Smooth muscle cell of the brain vasculature (primary cell): ENCODE measurements around the gene ANO4.
"Not testable (repeated sequence)": the region's sequence is repeated elsewhere in the genome, so short reads cannot be mapped to it uniquely, and the experiment has no call there.

ENCODE experiments used
- DNase-seq: peaks from one replicate; pipeline ENCODE4 v3.0.0-alpha.2; 2012; ENCODE audit warnings: low read depth, low spot score

ANO4 gene

DNA sequence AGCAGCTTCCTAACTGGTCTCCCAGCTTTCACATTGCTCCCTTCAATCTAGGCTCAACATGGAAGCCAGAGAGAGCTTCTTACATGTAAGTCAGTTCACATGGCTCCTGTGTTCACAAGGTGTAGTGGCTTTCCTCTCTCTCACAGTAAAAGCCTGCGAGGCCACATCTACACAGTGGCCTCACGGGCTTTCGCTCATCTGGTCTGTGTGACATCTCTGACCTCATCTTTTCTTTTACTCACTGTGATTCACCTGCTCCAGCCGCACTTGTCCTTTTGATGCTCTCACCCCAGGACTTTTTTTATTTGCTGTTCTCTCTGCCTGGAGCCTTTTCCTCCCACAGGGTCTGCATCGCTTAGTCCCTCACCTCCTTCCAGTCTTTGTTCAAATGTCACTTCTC, 293.3 kb downstream of the ANO4 start:
- DNase-seq: no peak

DNA sequence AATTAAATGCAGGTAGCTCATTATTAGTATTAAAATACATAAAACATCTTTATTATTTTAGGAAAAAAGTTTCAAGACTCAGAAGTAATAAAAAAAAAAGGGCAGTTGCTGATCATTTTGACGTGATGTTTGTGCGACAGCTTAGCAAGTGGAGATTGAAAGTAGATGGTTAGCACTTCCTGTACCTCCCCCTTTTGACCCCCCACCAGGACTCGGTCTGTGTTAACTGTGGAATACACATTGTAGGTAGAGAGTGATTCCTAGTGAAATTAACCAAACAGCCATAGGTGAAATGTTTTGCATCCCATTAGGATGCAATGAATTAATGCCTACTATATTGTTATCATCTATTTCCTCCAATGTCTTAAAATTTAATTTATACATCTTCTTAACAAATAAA, 294.7 kb downstream of the ANO4 start:
- no peak for DNase-seq

DNA sequence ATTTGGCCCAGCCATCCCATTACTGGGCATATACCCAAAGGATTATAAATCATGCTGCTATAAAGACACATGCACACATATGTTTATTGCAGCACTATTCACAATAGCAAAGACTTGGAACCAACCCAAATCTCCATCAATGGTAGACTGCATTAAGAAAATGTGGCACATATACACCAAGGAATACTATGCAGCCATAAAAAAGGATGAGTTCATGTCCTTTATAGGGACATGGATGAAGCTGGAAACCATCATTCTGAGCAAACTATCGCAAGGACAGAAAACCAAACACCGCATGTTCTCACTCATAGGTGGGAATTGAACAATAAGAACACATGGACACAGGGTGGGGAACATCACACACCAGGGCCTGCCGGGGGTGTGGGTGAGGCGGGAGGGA, 295.6 kb downstream of the ANO4 start:
- DNase-seq: not testable (repeated sequence)

DNA sequence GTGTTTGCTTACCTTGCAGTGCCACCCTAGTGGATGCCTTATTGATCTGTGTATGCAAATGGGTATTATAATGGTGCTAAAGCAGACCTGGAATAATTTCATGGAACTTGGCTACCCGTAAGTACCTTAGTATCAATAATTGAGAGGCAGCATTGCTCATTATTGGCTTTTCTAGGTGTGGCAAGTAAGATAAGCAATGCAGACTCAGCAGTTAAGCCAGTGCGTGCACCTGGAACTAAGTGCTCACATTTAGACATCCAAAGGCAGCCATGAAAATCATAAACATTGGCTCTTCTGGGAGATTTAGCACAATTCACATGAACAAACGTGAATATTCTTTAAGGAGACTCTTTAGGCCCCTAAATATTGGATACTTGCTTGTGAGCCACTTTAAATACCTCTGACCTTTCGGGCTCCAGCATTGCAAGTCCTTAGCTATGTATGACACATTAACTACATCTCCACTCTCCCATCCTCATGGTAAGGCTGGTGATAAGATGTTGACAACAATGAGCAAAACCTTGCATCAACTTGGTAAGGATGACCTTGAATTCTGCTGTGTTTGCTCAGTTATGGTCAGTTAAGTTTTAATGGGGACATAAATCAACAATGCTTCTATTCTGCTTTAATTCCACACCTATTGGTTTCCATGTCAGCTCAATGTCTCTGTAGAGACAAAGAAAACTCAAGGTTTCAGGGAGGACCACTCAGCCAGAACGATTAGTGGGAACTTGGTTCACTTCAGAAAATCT, 303.4 kb downstream of the ANO4 start:
- no peak for DNase-seq

DNA sequence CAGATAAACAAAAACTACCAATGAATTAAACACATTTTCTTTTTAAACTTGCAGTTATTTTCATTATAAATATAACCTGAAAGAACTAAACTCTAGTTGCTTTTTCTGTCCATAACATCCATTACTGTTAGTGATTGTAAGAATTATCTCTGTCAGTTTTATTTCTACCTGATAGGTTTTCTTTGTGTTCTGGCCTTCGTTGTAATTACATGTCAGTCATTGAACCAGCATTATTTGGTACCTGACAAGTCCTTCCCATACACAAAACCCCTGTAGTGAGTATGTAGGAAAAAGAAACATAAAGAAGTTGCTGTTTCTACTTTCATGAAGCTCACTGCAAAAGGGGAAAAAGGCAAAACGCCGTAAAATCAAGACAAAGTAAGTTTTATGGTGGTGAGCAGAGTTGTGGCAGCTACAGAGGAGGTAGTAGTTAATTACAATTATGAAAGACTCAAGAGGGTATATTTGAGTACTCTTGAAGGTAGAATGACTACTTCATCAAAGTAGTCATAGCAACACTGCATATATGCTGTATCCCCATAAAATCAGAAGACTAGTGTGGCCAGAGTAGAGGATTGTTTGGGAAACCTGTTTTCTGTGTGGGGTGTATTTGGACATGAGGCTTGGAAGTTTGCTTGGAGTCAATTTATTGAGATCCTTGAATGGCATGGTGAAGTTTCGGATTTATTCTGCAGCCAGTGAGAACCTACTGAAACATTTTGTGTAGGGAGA, 312.6 kb downstream of the ANO4 start:
- DNase-seq: no peak

DNA sequence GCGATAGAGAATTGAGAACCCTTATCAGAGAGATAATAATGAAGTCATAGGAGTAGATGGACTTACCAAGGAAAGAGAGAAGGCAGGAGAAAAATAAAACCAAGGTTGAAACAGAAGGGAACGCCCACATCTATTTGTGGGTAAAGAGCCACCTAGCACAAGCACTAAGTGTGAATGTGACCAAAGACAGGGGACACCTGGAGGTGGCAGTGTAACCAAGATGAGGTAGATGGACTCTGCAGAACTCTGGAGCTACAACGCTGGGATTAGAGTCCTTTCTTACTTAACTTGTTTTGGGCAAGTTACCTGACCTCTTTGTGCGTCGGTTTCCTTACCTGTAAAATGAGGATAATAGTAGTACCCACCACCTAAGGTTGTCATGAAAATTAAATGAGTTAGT, 313.6 kb downstream of the ANO4 start:
- no peak for DNase-seq

DNA sequence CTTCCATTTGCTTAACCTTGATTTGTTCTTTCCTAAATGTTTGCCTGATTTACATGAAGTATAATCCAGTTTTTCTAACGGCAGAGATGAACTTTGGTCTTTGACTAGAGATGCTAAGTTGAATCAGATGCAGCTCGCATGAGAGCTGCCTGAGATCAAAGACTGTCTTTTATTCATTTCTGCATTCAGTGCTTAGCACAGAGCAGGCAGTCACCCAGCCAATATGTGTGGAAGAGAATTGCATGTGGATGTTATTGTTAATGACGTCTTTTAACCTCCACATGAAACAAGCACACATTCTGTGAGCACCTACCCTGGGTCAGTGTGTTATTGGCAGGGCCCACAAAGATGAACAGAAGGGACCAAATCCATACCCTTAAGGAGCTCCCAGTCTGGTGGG, 316.3 kb downstream of the ANO4 start:
- no peak for DNase-seq

DNA sequence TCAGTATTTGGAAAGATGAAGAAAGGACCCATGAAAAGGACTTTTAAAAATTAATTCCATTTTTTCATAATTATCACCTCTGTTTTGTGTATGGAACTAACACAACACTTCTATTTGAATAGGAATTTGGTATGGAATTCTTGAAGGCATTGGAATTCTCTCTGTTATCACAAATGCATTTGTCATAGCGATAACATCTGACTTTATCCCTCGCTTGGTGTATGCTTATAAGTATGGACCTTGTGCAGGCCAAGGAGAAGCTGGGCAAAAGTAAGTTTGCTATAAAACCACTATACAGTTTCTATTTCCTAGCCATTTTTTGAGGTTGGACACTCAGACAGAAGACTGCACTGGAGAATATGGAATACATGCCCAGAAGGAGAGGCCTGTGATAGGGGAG, 316.9 kb downstream of the ANO4 start:
- DNase-seq: no peak

DNA sequence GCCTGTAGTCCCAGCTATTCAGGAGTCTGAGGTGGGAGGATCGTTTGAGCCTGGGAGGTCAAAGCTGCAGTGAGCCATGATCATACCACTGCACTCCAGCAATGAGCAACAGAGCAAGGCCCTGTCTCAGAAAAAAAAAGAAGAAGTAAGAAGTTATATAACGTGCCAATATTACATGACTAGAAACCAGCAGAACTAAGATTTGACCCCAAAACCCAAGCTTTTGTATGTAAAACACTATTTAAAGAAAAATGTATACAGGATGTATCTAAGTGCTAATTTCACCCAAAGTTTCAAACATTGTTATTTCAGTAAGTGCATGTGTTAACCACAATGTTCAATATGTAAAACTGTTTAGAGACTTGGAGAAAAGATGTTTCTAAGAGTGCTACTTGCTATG, 320.8 kb downstream of the ANO4 start:
- no peak for DNase-seq

DNA sequence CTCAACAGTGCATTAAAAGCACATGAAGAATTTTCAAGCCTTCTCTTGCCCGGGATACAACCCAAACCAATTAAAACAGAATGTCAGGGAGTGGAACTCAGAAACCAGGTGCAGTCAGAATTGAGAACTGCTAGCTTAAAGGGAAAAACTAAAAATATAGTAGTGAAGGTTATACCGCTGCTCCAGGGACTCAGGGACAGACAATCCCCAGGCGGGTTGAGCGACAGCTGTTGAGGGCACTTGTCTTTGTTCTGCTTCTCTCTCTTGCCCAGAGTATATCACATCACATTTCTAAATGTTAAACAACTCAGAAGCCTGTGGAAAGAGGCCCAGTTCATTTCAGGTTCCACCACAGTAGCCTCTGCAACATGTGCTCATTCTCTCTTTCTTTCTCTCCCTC, 322.3 kb downstream of the ANO4 start:
- no peak for DNase-seq

DNA sequence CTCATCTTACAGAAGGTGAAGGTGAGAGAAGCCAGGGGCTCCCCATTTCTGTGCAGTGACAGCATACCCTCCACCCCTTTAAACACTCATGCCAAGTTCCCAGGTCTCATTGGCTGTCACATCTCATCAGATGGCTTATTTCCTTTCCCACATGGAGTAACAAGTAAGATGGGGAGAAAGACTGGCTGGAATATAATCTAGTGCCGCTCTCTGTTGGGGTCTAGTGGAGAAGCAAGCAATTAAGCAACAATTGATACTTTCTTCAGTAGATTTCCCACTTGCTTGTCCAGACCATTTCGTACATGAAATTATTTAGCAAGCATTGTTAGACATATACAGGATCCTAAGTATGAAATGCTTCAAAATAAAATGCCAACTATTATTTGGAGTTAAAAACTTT, 323.3 kb downstream of the ANO4 start:
- DNase-seq: no peak

DNA sequence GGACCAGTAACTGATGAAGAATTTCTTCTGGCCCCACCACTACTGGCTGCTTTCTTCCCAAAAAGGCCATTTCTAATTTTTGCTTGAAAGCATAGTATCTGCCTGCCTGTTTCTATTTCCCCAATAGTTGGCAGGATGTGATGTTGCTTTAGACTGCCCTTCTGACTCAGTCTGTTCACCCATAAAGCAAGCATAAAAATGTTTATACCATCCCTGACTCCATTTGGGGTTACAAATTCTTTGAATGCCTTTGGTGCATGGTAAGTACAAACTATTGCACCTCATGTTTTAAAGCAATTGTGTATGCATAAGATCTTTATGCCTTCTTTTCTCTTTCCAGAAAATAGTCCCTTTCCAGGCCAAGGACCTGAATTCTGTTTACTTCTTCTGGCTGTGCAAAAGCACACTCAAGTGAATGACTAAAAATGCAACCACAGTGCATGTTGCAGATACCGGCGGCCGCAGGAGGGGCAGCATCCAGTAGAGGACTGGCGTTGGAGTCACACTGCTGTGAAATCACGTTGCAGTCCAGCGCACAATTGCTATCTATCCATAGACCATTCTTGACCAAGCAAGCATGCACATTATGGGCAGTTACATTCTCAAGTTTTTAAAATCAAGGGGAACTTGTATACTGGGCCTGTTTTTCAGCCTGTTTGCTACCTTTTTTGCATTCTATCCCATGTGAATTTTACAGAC, 333.1 kb downstream of the ANO4 start:
- DNase-seq: no peak

DNA sequence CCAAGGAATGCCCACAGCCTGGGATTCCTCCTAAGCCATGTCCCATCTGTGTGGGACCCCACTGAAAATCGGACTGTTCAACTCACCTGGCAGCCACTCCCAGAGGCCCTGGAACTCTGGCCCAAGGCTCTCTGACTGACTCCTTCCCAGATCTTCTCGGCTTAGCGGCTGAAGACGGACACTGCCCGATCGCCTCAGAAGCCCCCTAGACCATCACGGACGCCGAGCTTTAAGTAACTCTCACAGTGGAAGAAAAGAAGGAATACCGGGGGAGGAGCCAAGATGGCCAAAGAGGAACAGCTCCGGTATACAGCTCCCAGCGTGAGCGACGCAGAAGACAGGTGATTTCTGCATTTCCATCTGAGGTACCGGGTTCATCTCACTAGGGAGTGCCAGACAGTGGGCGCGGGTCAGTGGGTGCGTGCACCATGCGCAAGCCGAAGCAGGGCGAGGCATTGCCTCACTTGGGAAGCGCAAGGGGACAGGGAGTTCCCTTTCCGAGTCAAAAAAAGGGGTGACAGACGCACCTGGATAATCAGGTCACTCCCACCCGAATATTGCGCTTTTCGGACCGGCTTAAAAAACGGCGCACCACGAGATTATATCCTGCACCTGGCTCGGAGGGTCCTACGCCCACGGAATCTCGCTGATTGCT, 351.3 kb downstream of the ANO4 start:
- DNase-seq: not testable (repeated sequence)

DNA sequence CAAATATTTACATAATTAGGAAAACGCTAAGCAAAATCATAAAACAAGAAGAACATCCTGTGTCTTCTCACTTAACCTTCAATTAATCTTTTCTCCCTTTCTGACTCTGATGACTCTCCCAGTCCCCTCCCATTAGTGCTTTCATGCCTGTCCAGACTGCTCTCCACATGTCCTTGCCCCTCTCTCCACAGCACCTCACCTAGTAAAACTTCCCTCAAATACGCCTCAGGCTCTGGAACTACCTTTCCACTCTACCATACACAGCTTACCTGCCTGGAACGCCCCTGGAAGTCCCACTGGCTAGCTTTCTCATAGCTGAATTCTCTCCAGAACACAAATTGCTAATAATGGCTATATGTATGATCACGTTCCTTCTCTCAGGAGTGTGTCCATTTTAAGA, 370.7 kb downstream of the ANO4 start:
- no peak for DNase-seq

DNA sequence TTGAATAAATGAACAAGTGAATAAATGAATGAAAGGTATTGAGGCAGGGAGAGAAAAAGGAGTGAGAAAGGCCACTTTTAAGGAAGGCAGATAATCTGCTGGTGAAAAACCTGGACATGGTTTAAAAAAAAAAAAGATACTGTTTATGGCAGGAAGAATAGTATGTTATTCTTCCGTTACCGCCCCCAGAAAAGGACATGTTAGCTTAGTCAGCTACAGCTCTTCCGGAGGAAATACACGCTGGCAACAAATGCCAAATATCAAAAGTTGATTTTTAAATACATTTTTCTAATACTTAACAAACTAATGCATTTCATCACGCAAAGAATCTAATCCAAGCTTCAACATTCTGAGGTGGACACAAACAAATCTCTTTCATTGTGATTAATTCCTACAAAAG, 372.3 kb downstream of the ANO4 start:
- no peak for DNase-seq

DNA sequence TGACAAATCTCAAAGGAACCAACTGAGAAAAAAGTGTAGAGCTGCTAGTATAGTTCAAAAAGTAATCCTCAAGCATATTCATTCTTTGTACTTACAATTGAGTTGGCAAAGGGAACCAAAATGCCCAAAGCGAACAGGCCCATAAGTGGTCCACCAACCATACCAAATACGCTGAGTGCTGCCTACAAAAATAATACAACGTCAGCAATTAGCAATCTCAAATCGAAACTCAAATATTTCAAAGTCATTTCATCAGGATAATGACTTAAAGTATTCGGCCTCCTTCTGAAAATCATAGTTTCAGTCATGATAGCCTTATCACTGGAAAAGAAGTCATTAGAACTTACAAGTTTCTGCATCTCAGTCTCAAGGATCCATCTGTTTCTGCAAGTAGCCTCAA, 373.4 kb downstream of the ANO4 start:
- no peak for DNase-seq

DNA sequence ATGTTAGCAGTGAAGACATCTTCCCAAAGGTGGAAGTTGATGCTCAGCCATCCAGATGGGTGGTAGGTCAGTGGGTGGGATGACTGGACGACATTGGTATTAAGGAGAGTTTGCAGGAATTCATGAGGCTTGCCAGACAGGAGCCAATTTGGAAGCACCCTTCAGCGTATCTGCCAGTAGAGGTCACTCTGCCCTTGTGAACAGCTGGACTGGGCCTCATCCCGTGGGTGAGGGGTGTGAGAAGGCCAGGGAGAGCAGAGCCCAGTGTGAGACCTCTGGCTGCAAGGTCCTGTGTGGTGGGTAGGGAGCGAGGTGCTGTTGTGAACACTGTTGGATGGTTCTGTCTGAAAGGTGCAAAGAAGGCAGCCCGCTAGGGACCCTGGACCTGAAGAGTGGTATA, 377.7 kb downstream of the ANO4 start:
- DNase-seq: no peak

DNA sequence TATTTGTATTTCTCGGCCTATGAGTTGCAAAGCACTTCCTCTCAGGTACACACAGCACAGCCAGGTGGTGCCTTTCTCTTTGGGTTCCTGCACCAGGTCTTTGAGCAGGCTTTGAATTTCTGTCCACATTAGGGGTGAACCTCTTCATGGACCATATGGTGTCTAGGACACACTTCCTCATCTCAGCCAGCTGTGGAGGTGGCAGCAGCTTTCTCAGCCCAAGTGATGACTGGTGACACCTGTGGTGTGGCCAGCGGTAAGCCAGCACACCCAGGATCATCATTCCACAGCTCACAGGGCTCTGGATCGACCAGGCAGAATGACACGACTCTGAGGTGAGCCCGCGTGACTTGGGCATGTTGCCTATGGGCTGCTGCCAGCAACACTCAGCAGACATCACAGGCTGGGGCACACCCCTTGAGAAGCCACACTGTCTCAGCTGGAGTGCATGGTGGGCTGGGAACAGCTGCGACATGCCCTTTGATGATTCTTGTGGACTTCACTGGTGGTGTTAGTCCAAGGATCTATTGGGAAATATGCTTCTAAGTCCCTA, 378.7 kb downstream of the ANO4 start:
- DNase-seq: no peak

DNA sequence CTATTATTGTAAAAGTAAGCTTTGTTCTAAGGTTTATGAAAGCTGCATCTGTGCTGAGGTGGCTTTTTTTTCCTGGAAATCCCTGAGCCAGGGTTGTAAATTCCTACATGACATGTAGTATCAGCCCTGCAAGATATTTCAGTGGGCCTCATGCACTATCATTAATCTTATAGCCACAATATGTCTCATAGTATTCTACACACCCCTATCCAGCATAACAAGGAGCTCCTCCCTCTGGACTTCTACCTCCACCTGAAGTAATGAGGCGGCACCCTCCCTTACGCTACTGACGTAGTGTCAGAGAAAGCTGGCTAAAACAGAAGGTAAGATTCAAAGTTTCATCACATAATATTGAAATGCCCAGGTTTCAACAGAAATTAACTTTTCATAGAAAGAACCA, 380.0 kb downstream of the ANO4 start:
- no peak for DNase-seq
